Erythroblast (primary cell): ENCODE results near the gene PLEKHN1.

ENCODE experiments used
- GATA1 ChIP-seq: IDR thresholded peaks from 2 replicates; pipeline ENCODE4 v1.6.1; 2011; ENCODE audit warnings: low read depth, mild to moderate bottlenecking, control low read depth, low read length, moderate library complexity
- POLR2A ChIP-seq: IDR thresholded peaks from 2 replicates; pipeline ENCODE4 v1.6.1; 2011; ENCODE audit warnings: mild to moderate bottlenecking, low read length

GRCh38 chr1:943545-944340 is 22.5 kb upstream of the PLEKHN1 start:
- TF ChIP-seq POLR2A (no peak), GATA1 (no peak)
